WTC11 (cell line): ENCODE results near the gene NUP93. TPM values are rescaled to one million over a fixed set of nuclear protein-coding genes. Genes with fewer than 3 reads are reported as not detected.

Source experiments
- ATAC-seq: fragments of 200-7000 bp; cut with Tn5 transposase; 2 replicates; pipeline ENCODE4 v1.10.0; 2021; ENCODE audit warnings: mild to moderate bottlenecking, moderate library complexity
- CTCF ChIA-PET: fragments of 300-600 bp; sonication (Branson Sonifier 250); formaldehyde crosslinking; loops from one replicate; lab custom pipeline; 2021; ENCODE audit warnings: antibody characterized with exemption; lab: Charles Lee
- POLR2A ChIA-PET: fragments of 350-600 bp; sonication (Branson Sonifier 250); formaldehyde crosslinking; loops from one replicate; lab custom pipeline; 2021; ENCODE audit warnings: antibody characterized with exemption; lab: Charles Lee
- DNase-seq: peaks from one replicate; pipeline ENCODE4 v3.0.0; 2021; ENCODE audit warnings: low spot score
- H3K27ac Mint-ChIP-seq: 2 replicates; pipeline ENCODE4 v1.8.0; 2021; ENCODE audit warnings: mixed read lengths
- H3K27me3 Mint-ChIP-seq: 2 replicates; pipeline ENCODE4 v1.8.0; 2021; ENCODE audit warnings: low read depth, mild to moderate bottlenecking, moderate library complexity, mixed read lengths
- H3K36me3 Mint-ChIP-seq: 2 replicates; pipeline ENCODE4 v1.8.0; 2021; ENCODE audit warnings: mixed read lengths
- H3K4me1 Mint-ChIP-seq: 2 replicates; pipeline ENCODE4 v1.8.0; 2022; ENCODE audit warnings: mixed read lengths
- H3K4me3 Mint-ChIP-seq: 2 replicates; pipeline ENCODE4 v1.8.0; 2021; ENCODE audit warnings: mild to moderate bottlenecking, moderate library complexity, mixed read lengths
- H3K9me3 Mint-ChIP-seq: 2 replicates; pipeline ENCODE4 v1.8.0; 2021; ENCODE audit warnings: mixed read lengths
- ATF1 ChIP-seq: sonication (generic); formaldehyde crosslinking; IDR thresholded peaks from 2 replicates; pipeline ENCODE4 v1.8.1; 2023; ENCODE audit warnings: mild to moderate bottlenecking, moderate library complexity, missing genetic modification reagents
- CBFB ChIP-seq: sonication (generic); formaldehyde crosslinking; IDR thresholded peaks from 2 replicates; pipeline ENCODE4 v1.8.1; 2022; ENCODE audit warnings: mild to moderate bottlenecking, low read depth, missing genetic modification reagents
- GABPB1 ChIP-seq: sonication (generic); formaldehyde crosslinking; IDR thresholded peaks from 2 replicates; pipeline ENCODE4 v1.8.1; 2023; ENCODE audit warnings: mild to moderate bottlenecking, missing genetic modification reagents
- NFATC4 ChIP-seq: fragments of 250-450 bp; sonication (Bioruptor Pico); IDR thresholded peaks from 2 replicates; pipeline ENCODE4 v1.9.0; 2021; ENCODE audit warnings: mild to moderate bottlenecking
- NR2C2 ChIP-seq: sonication (generic); formaldehyde crosslinking; IDR thresholded peaks from 2 replicates; pipeline ENCODE4 v1.8.0; 2022; ENCODE audit warnings: mild to moderate bottlenecking, missing genetic modification reagents
- OVOL2 ChIP-seq: fragments of 250-450 bp; sonication (Bioruptor Pico); IDR thresholded peaks from 2 replicates; pipeline ENCODE4 v1.9.0; 2021; ENCODE audit warnings: mild to moderate bottlenecking, borderline replicate concordance
- SMAD4 ChIP-seq: sonication (generic); formaldehyde crosslinking; IDR thresholded peaks from 2 replicates; pipeline ENCODE4 v1.8.0; 2022; ENCODE audit warnings: mild to moderate bottlenecking, missing genetic modification reagents
- TCF7 ChIP-seq: sonication (generic); formaldehyde crosslinking; IDR thresholded peaks from 2 replicates; pipeline ENCODE4 v1.8.0; 2022; ENCODE audit warnings: mild to moderate bottlenecking, low read depth, missing genetic modification reagents, moderate library complexity
- TEAD1 ChIP-seq: sonication (generic); formaldehyde crosslinking; IDR thresholded peaks from 2 replicates; pipeline ENCODE4 v1.8.0; 2022; ENCODE audit warnings: mild to moderate bottlenecking, missing genetic modification reagents
- TP53 ChIP-seq: sonication (generic); formaldehyde crosslinking; IDR thresholded peaks from 2 replicates; pipeline ENCODE4 v1.8.1; 2023; ENCODE audit warnings: mild to moderate bottlenecking, missing genetic modification reagents
- ZBTB21 ChIP-seq: sonication (generic); formaldehyde crosslinking; IDR thresholded peaks from 2 replicates; pipeline ENCODE4 v1.8.1; 2023; ENCODE audit warnings: mild to moderate bottlenecking, missing genetic modification reagents, borderline replicate concordance
- ZNF219 ChIP-seq: sonication (generic); formaldehyde crosslinking; IDR thresholded peaks from 2 replicates; pipeline ENCODE4 v1.8.0; 2023; ENCODE audit warnings: missing genetic modification reagents, mild to moderate bottlenecking, borderline replicate concordance
- ZNF232 ChIP-seq: sonication (generic); formaldehyde crosslinking; IDR thresholded peaks from 2 replicates; pipeline ENCODE4 v1.8.0; 2022; ENCODE audit warnings: mild to moderate bottlenecking, missing genetic modification reagents
- ZNF396 ChIP-seq: fragments of 250-450 bp; sonication (Bioruptor Pico); IDR thresholded peaks from 2 replicates; pipeline ENCODE4 v1.8.0; 2021; ENCODE audit warnings: mild to moderate bottlenecking, moderate library complexity, borderline replicate concordance
- total RNA-seq: library from RNA; stranded (reverse); gene quantifications from 3 replicates; pipeline ENCODE4 v1.2.3, GENCODE V29; 2021
- TF ChIP-seq, protein P1 (sequence below): sonication (generic); formaldehyde crosslinking; IDR thresholded peaks from 2 replicates; pipeline ENCODE4 v1.8.1; 2022; ENCODE audit warnings: low read depth, mild to moderate bottlenecking, moderate library complexity, missing genetic modification reagents, borderline replicate concordance
- TF ChIP-seq, protein P2 (sequence below): sonication (generic); formaldehyde crosslinking; IDR thresholded peaks from 2 replicates; pipeline ENCODE4 v1.8.1; 2022; ENCODE audit warnings: mild to moderate bottlenecking, missing genetic modification reagents, moderate library complexity, borderline replicate concordance
- TF ChIP-seq, protein P3 (sequence below): sonication (generic); formaldehyde crosslinking; IDR thresholded peaks from 2 replicates; pipeline ENCODE4 v1.8.0; 2022; ENCODE audit warnings: missing genetic modification reagents
- TF ChIP-seq, protein P4 (sequence below): sonication (generic); formaldehyde crosslinking; IDR thresholded peaks from 2 replicates; pipeline ENCODE4 v1.8.0; 2022; ENCODE audit warnings: mild to moderate bottlenecking, missing genetic modification reagents

Gene NUP93
- total RNA-seq, 1 experiment from 2014 or later, result 185 TPM

DNA sequence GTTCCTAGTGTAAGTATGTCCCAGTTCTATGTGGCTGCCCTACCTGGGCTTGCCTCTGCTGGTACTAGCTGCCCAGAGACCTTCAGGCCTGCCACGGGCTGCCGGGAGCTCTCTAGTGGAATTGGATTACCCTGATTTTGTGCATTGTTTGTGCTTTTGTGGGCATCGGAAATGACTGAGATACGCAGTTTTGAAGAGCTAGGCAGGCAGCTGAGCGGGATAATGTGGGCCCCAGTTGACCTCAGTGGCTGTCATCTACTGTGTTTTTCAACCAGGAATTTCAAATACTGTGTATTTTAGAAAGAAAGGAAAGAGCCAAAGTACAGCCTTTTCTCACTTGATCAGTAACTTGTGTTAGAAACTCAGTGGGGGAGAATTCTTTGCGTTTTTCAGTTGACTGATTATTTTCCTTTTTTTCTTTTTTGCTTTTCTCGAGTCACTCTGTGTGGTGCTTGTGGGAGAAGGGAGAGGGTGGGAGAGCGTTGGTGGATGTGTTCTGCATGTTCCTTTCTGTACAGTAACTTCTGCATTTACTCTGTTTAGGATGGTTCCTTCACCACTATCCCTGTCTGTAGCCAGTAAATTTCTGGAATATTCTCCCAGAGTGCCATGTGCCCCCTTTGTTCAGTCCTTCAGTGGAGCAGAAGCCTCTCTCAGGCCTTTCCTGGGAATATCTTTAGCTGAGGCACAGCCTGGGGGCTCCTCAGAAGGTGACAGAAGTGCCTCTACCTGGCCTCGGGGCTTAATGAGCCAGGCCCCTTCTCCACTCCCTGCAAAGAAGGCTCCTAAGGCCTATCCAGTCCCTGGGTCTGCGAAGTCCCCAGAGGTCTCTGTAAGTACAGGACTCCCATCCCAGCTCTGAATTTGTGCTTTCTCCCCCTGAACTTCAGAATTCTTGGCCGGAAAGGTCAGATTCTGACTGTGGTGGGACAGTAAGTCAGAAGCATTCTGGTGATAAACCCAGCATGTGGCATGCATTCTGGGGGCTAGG, 120.1 kb downstream of the NUP93 start:
- peaks cover 7% of the 10 kb centered on the region for H3K36me3 Mint-ChIP-seq
- DNase-seq, result no peak
- H3K4me3 Mint-ChIP-seq, result no peak overlapping the region
- no peaks in the 10 kb centered on the region for H3K27me3 Mint-ChIP-seq
- ATAC-seq, result no peak
- POLR2A ChIA-PET, result no interaction called here
- TF ChIP-seq GABPB1 (no peak), ZNF396 (no peak), ATF1 (CRISPR knock-in tag) (no peak), OVOL2 (CRISPR knock-in tag) (no peak), TEAD1 (CRISPR knock-in tag) (no peak), ZNF232 (CRISPR knock-in tag) (no peak), TCF7 (CRISPR knock-in tag) (no peak), CBFB (CRISPR knock-in tag) (no peak), ZBTB21 (CRISPR knock-in tag) (no peak), ZNF219 (no peak), SMAD4 (CRISPR knock-in tag) (no peak), NR2C2 (CRISPR knock-in tag) (no peak), TP53 (no peak), NFATC4 (no peak)
- TF ChIP-seq, protein P1, sequence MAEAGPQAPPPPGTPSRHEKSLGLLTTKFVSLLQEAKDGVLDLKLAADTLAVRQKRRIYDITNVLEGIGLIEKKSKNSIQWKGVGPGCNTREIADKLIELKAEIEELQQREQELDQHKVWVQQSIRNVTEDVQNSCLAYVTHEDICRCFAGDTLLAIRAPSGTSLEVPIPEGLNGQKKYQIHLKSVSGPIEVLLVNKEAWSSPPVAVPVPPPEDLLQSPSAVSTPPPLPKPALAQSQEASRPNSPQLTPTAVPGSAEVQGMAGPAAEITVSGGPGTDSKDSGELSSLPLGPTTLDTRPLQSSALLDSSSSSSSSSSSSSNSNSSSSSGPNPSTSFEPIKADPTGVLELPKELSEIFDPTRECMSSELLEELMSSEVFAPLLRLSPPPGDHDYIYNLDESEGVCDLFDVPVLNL (CRISPR knock-in tag), result no peak
- TF ChIP-seq, protein P2, sequence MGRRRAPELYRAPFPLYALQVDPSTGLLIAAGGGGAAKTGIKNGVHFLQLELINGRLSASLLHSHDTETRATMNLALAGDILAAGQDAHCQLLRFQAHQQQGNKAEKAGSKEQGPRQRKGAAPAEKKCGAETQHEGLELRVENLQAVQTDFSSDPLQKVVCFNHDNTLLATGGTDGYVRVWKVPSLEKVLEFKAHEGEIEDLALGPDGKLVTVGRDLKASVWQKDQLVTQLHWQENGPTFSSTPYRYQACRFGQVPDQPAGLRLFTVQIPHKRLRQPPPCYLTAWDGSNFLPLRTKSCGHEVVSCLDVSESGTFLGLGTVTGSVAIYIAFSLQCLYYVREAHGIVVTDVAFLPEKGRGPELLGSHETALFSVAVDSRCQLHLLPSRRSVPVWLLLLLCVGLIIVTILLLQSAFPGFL (CRISPR knock-in tag), result no peak
- TF ChIP-seq, protein P3, sequence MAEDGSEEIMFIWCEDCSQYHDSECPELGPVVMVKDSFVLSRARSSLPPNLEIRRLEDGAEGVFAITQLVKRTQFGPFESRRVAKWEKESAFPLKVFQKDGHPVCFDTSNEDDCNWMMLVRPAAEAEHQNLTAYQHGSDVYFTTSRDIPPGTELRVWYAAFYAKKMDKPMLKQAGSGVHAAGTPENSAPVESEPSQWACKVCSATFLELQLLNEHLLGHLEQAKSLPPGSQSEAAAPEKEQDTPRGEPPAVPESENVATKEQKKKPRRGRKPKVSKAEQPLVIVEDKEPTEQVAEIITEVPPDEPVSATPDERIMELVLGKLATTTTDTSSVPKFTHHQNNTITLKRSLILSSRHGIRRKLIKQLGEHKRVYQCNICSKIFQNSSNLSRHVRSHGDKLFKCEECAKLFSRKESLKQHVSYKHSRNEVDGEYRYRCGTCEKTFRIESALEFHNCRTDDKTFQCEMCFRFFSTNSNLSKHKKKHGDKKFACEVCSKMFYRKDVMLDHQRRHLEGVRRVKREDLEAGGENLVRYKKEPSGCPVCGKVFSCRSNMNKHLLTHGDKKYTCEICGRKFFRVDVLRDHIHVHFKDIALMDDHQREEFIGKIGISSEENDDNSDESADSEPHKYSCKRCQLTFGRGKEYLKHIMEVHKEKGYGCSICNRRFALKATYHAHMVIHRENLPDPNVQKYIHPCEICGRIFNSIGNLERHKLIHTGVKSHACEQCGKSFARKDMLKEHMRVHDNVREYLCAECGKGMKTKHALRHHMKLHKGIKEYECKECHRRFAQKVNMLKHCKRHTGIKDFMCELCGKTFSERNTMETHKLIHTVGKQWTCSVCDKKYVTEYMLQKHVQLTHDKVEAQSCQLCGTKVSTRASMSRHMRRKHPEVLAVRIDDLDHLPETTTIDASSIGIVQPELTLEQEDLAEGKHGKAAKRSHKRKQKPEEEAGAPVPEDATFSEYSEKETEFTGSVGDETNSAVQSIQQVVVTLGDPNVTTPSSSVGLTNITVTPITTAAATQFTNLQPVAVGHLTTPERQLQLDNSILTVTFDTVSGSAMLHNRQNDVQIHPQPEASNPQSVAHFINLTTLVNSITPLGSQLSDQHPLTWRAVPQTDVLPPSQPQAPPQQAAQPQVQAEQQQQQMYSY (CRISPR knock-in tag), result no peak
- TF ChIP-seq, protein P4, sequence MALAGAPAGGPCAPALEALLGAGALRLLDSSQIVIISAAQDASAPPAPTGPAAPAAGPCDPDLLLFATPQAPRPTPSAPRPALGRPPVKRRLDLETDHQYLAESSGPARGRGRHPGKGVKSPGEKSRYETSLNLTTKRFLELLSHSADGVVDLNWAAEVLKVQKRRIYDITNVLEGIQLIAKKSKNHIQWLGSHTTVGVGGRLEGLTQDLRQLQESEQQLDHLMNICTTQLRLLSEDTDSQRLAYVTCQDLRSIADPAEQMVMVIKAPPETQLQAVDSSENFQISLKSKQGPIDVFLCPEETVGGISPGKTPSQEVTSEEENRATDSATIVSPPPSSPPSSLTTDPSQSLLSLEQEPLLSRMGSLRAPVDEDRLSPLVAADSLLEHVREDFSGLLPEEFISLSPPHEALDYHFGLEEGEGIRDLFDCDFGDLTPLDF (CRISPR knock-in tag), result no peak
- H3K27ac Mint-ChIP-seq, result no peak overlapping the region
- peaks cover 11% of the 10 kb centered on the region; the same call in 1 of the 2 replicates for H3K9me3 Mint-ChIP-seq
- peaks cover 31% of the 10 kb centered on the region for H3K4me1 Mint-ChIP-seq
- CTCF ChIA-PET, result interaction anchor here (1.2 to 2.4 kb wide), 5 partner anchors 11 to 249 kb away, joined by 5 to 10 read pairs (median 7); no protein-coding TSS in a partner anchor
